Parathyroid adenoma (tissue), 2 donors: Measurements from ENCODE around the gene STAC3.

Experiments
- H2AFZ ChIP-seq: fragments of 300-600 bp; sonication (generic); one replicate; pipeline ENCODE4 v1.7.0; 2017; ENCODE audit warnings: antibody characterized with exemption, mild to moderate bottlenecking
- H3K27ac ChIP-seq: fragments of 300-600 bp; sonication (generic); one replicate; pipeline ENCODE4 v1.7.0; 2017
- H3K27me3 ChIP-seq: fragments of 300-600 bp; sonication (generic); one replicate; pipeline ENCODE4 v1.7.0; 2017; ENCODE audit warnings: low read length; ENCODE audit not compliant: control insufficient read depth, insufficient read depth
- H3K36me3 ChIP-seq: fragments of 300-600 bp; sonication (generic); one replicate; pipeline ENCODE4 v1.7.0; 2017; ENCODE audit warnings: low read length; ENCODE audit not compliant: control insufficient read depth, insufficient read depth
- H3K4me1 ChIP-seq: fragments of 300-600 bp; sonication (generic); one replicate; pipeline ENCODE4 v1.7.0; 2017; ENCODE audit warnings: control low read depth
- H3K4me2 ChIP-seq: fragments of 300-600 bp; sonication (generic); one replicate; pipeline ENCODE4 v1.7.0; 2017; ENCODE audit warnings: low read length
- H3K4me3 ChIP-seq: fragments of 300-600 bp; sonication (generic); one replicate; pipeline ENCODE4 v1.7.0; 2017; ENCODE audit warnings: low read depth, low read length
- H3K79me2 ChIP-seq: fragments of 300-600 bp; sonication (generic); one replicate; pipeline ENCODE4 v1.7.0; 2017; ENCODE audit warnings: control low read depth
- H3K9ac ChIP-seq: fragments of 300-600 bp; sonication (generic); one replicate; pipeline ENCODE4 v1.7.0; 2017; ENCODE audit warnings: mild to moderate bottlenecking
- H3K9me3 ChIP-seq: fragments of 300-600 bp; sonication (generic); one replicate; pipeline ENCODE4 v1.7.0; 2017; ENCODE audit warnings: low read length; ENCODE audit not compliant: control insufficient read depth
- CTCF ChIP-seq: fragments of 300-600 bp; sonication (generic); IDR thresholded peaks from one replicate; pipeline ENCODE4 v1.7.0; 2017; ENCODE audit warnings: antibody characterized with exemption, mild to moderate bottlenecking
- donor health status: primary hyperparathyroidism.

The STAC3 gene

GRCh38 chr12:57207731-57208630, 43.0 kb downstream of the STAC3 start:
- no peak overlapping the region for H3K9ac ChIP-seq
- H3K9me3 ChIP-seq, result no peaks in the 10 kb centered on the region
- no peak overlapping the region for H2AFZ ChIP-seq
- TF ChIP-seq CTCF, result no peak
- no peaks in the 10 kb centered on the region for H3K27me3 ChIP-seq
- no peaks in the 10 kb centered on the region for H3K79me2 ChIP-seq
- H3K4me2 ChIP-seq, result no peak overlapping the region
- H3K4me3 ChIP-seq, result no peak overlapping the region
- no peak overlapping the region for H3K27ac ChIP-seq
- H3K4me1 ChIP-seq, result no peaks in the 10 kb centered on the region
- H3K36me3 ChIP-seq, result no peaks in the 10 kb centered on the region

GRCh38 chr12:57205931-57206330, 45.1 kb downstream of the STAC3 start:
- no peak overlapping the region for H3K4me3 ChIP-seq
- no peak overlapping the region for H3K9ac ChIP-seq
- no peak overlapping the region for H2AFZ ChIP-seq
- H3K27ac ChIP-seq, result no peak overlapping the region
- no peaks in the 10 kb centered on the region for H3K36me3 ChIP-seq
- H3K79me2 ChIP-seq, result no peaks in the 10 kb centered on the region
- H3K27me3 ChIP-seq, result no peaks in the 10 kb centered on the region
- no peaks in the 10 kb centered on the region for H3K4me1 ChIP-seq
- no peaks in the 10 kb centered on the region for H3K9me3 ChIP-seq
- TF ChIP-seq CTCF, result no peak
- no peak overlapping the region for H3K4me2 ChIP-seq

- no peak overlapping the region for H3K4me2 ChIP-seq
- H3K27me3 ChIP-seq, result no peaks in the 10 kb centered on the region
- no peaks in the 10 kb centered on the region for H3K4me1 ChIP-seq
- no peaks in the 10 kb centered on the region for H3K79me2 ChIP-seq
- no peak overlapping the region for H2AFZ ChIP-seq
- no peaks in the 10 kb centered on the region for H3K36me3 ChIP-seq
- no peak for TF ChIP-seq CTCF
- H3K9me3 ChIP-seq, result no peaks in the 10 kb centered on the region
- H3K9ac ChIP-seq, result no peak overlapping the region
- no peak overlapping the region for H3K4me3 ChIP-seq
- no peak overlapping the region for H3K27ac ChIP-seq
Measured at GRCh38 chr12:57205186-57205585, 45.8 kb downstream of the STAC3 start.

GRCh38 chr12:57204454-57204853, 46.5 kb downstream of the STAC3 start:
- no peak for TF ChIP-seq CTCF
- Histone ChIP-seq H3K27ac (no peak overlapping the region), H2AFZ (no peak overlapping the region), H3K79me2 (no peaks in the 10 kb centered on the region), H3K9me3 (no peaks in the 10 kb centered on the region), H3K9ac (no peak overlapping the region), H3K36me3 (no peaks in the 10 kb centered on the region), H3K4me2 (no peak overlapping the region), H3K4me3 (no peak overlapping the region), H3K4me1 (no peaks in the 10 kb centered on the region), H3K27me3 (no peaks in the 10 kb centered on the region)

- H3K79me2 ChIP-seq, result no peaks in the 10 kb centered on the region
- H3K27ac ChIP-seq, result no peak overlapping the region
- TF ChIP-seq CTCF, result no peak
- H3K4me2 ChIP-seq, result no peak overlapping the region
- no peaks in the 10 kb centered on the region for H3K27me3 ChIP-seq
- H3K9me3 ChIP-seq, result no peaks in the 10 kb centered on the region
- H3K4me1 ChIP-seq, result no peaks in the 10 kb centered on the region
- H3K36me3 ChIP-seq, result no peaks in the 10 kb centered on the region
- H3K4me3 ChIP-seq, result no peak overlapping the region
- H3K9ac ChIP-seq, result no peak overlapping the region
- H2AFZ ChIP-seq, result no peak overlapping the region
Measured at GRCh38 chr12:57203791-57204190, 47.2 kb downstream of the STAC3 start.
